ENCODE results near the gene MRPS30.

Gene MRPS30

DNA sequence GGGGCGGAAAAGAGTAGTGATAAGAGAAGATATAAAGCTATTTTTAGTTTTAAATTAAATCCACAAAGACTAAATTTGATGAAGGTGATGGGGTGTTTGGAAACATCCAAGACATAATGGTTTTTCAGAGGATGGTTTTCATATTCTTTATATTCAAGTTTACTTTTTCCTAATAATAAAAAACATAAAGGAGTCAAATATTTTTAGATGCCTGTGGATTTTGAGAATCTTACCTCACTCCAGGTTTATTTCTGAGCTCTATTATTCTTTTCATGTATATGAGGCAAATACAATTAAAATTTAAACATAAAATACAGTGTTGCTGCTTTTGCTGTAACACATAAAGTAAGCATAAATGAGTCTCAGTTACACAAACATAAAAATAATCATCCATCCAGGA is 22.2 kb downstream of the MRPS30 start:
- H3K4me1 ChIP-seq (ENCODE audit: control insufficient read depth, insufficient read depth, low read length), result no peaks in the 10 kb centered on the region
- no peaks in the 10 kb centered on the region for H3K27me3 ChIP-seq (ENCODE audit: control insufficient read depth, insufficient read depth, low read length)
- no peak overlapping the region for H3K27ac ChIP-seq (ENCODE audit: low read depth, low read length)
- no peaks in the 10 kb centered on the region for H3K36me3 ChIP-seq (ENCODE audit: control insufficient read depth, insufficient read depth, low read length)
- no peak overlapping the region for H3K9ac ChIP-seq (ENCODE audit: low read length)
- H3K4me3 ChIP-seq (ENCODE audit: low read length), result no peak overlapping the region

DNA sequence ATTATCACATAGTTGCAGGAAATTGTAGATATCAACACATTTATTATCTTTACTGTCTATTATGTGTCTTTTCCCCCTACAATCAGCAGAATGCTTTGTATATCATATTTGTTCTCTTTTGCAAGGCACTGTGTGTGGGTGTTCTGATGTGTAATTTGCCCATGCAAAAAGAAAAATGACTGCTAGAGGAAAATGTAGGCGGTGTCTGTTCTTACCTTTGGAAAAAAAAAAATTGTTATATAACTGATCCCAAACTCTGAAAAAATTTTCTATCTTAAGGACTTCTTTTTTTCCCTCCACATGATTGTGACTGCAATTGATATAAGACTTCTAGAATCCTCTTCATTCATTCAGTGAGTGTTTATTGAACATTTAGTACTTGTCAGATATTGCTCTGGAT is 24.5 kb downstream of the MRPS30 start:
- Histone ChIP-seq H3K27ac (ENCODE audit: low read depth, low read length) (no peak overlapping the region), H3K9ac (ENCODE audit: low read length) (no peak overlapping the region), H3K4me1 (ENCODE audit: control insufficient read depth, insufficient read depth, low read length) (no peaks in the 10 kb centered on the region), H3K27me3 (ENCODE audit: control insufficient read depth, insufficient read depth, low read length) (no peaks in the 10 kb centered on the region), H3K36me3 (ENCODE audit: control insufficient read depth, insufficient read depth, low read length) (no peaks in the 10 kb centered on the region), H3K4me3 (ENCODE audit: low read length) (no peak overlapping the region)

DNA sequence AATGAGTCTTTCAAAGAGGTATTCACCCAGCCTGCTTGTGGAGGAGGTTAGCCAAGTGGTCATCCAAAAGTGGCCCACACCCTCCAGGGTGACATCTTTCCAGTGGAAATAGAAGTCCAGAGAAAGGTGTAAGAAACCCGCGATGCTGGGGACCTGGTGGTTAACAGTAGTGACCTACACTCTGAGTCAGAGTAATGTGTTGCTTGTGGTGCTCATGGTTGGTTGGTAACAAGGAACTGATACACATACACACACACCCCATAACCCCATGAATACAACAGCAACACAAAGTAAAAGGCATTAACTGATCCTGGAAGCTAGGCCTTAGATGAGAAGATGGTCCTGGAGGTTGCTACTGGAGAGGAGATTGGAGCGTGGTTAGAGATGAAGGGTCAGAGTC is 26.9 kb downstream of the MRPS30 start:
- Histone ChIP-seq H3K9ac (ENCODE audit: low read length) (no peak overlapping the region), H3K4me1 (ENCODE audit: control insufficient read depth, insufficient read depth, low read length) (no peaks in the 10 kb centered on the region), H3K36me3 (ENCODE audit: control insufficient read depth, insufficient read depth, low read length) (no peaks in the 10 kb centered on the region), H3K4me3 (ENCODE audit: low read length) (no peak overlapping the region), H3K27ac (ENCODE audit: low read depth, low read length) (no peak overlapping the region), H3K27me3 (ENCODE audit: control insufficient read depth, insufficient read depth, low read length) (no peaks in the 10 kb centered on the region)

DNA sequence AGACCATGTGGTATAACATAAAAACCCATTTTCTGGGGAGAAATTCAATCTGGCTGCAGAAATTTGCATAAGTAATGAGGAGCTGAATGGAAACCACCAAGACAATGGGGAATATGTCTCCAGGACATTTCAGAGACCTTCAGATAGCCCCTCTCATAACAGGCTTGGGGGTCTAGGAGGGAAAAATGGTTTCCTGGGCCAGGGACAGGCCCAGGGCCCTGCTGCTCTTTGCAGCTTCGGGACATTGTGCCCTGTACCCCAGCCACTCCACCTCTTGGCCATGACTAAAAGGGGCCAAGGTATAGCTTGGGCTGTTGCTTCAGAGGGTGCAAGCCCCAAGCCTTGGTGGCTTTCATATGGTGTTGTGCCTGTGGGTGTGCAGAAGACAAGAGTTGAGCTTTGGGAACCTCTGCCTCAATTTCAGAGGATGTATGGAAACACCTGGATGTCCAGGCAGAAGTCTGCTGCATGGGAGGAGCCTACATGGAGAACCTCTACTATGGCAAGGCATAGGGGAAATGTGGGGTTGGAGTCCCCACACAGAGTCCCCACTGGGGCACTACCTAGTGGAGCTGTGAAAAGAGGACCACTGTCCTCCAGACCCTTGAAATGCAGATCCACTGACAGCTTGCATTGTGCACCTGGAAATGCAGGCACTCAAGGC is 30.4 kb downstream of the MRPS30 start:
- Histone ChIP-seq H3K36me3 (ENCODE audit: control insufficient read depth, insufficient read depth, low read length) (no peaks in the 10 kb centered on the region), H3K4me3 (ENCODE audit: low read length) (no peak overlapping the region), H3K27ac (ENCODE audit: low read depth, low read length) (no peak overlapping the region), H3K4me1 (ENCODE audit: control insufficient read depth, insufficient read depth, low read length) (no peaks in the 10 kb centered on the region), H3K9ac (ENCODE audit: low read length) (no peak overlapping the region), H3K27me3 (ENCODE audit: control insufficient read depth, insufficient read depth, low read length) (no peaks in the 10 kb centered on the region)

DNA sequence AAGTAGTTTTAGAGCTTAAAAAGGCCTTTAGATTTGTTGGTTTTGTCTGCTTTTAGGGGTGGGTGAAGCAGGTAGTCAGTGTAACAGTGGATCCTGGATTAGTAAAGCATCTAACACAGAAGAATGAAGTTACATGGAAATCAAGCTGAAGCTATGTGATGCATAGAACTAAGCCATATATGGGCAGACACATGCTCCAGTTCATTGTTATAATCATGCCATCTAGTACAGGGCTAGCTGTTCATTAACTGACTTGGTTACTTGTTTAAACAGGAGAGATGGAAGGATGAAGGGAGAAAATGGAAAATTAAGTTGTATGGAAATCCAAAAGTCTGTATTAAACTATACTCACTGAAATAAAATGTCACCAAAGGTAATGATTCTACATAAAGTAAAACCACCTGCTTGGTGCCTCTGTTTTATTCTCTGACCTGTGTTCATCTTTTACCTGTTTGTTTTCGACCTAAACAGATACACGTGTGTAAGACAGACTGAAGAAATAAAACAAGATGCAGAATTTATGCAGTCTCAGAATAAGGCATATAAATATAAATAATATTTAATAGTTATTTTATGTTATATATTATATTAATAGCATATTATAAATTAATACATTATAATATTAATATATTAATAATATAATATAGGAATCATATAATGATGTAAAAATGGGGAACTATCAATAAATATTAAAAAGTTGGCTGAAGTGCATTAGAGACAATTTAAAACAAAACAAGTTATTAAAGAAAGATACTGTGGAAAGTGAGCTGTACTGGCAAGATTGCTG is 33.9 kb downstream of the MRPS30 start:
- Histone ChIP-seq H3K36me3 (ENCODE audit: control insufficient read depth, insufficient read depth, low read length) (no peaks in the 10 kb centered on the region), H3K9ac (ENCODE audit: low read length) (no peak overlapping the region), H3K27ac (ENCODE audit: low read depth, low read length) (no peak overlapping the region), H3K4me3 (ENCODE audit: low read length) (no peak overlapping the region), H3K4me1 (ENCODE audit: control insufficient read depth, insufficient read depth, low read length) (no peaks in the 10 kb centered on the region), H3K27me3 (ENCODE audit: control insufficient read depth, insufficient read depth, low read length) (no peaks in the 10 kb centered on the region)

DNA sequence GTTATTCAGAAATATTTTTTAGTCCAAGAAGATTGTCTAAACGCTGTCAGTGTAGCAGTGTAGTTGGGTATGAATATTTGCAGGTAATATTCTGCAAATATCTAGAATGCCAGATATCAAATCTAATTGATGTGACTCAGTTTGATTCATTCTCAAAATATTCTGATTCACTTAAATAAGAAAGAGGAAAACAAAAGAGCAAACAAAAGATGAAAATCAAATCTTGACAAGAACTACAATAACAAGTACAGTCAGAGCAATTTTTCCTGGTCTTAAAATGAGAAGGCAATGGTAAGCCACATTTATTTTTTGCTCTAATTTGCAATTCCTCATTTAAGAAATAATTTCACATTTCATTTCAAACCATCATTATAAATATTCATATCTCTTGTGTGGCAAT is 36.0 kb downstream of the MRPS30 start:
- Histone ChIP-seq H3K4me1 (ENCODE audit: control insufficient read depth, insufficient read depth, low read length) (no peaks in the 10 kb centered on the region), H3K36me3 (ENCODE audit: control insufficient read depth, insufficient read depth, low read length) (no peaks in the 10 kb centered on the region), H3K27ac (ENCODE audit: low read depth, low read length) (no peak overlapping the region), H3K27me3 (ENCODE audit: control insufficient read depth, insufficient read depth, low read length) (no peaks in the 10 kb centered on the region), H3K9ac (ENCODE audit: low read length) (no peak overlapping the region), H3K4me3 (ENCODE audit: low read length) (no peak overlapping the region)

DNA sequence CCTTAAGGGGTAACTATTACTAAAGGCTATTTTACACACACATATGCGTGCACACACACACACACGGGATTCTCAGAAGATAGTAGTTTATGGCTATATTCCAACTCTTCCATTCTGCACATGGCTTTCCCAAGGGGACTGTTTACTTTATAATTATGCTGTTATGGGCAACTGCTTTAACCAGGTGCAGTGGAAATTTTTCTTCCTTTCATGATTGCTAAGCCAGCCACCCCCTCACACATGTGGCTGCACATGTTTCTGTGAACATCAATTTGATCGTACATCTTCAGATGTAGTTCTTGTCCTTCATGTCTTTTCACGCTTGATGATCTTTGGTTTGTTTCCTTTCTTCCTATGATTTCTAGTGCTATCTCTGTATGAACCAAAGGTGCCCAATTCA is 37.0 kb downstream of the MRPS30 start:
- no peak overlapping the region for H3K4me3 ChIP-seq (ENCODE audit: low read length)
- H3K4me1 ChIP-seq (ENCODE audit: control insufficient read depth, insufficient read depth, low read length), result no peaks in the 10 kb centered on the region
- H3K27me3 ChIP-seq (ENCODE audit: control insufficient read depth, insufficient read depth, low read length), result no peaks in the 10 kb centered on the region
- no peak overlapping the region for H3K9ac ChIP-seq (ENCODE audit: low read length)
- no peak overlapping the region for H3K27ac ChIP-seq (ENCODE audit: low read depth, low read length)
- no peaks in the 10 kb centered on the region for H3K36me3 ChIP-seq (ENCODE audit: control insufficient read depth, insufficient read depth, low read length)

DNA sequence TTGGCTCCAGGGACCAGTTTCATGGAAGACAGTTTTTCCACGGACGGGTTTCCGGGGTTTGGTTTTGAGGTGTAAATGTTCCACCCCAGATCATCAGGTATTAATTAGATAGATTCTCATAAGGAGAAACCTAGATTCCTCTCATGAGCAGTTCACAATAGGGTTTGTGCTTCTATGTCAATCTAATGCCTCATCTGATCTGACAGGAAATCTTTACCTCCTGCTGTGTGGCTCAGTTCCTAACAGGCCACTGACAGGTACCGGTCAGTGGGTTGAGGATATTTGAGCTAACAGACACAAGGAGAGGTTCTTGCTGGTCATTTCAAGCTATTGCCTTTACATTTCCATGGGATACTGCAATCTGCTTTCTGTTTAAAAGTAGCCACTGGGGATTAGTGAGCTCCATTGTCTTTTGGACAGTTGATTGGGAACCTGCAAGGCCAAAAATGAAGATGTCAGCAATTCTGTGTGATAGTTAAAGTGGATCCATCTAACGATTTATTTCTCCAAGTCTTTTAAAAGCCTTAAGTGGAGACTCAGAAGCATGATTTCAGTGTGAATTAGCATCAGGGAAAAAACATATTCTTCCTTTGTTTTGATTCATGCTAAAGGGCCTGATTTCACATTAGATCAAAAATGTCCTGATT is 38.6 kb downstream of the MRPS30 start:
- Histone ChIP-seq H3K4me1 (ENCODE audit: control insufficient read depth, insufficient read depth, low read length) (no peaks in the 10 kb centered on the region), H3K27ac (ENCODE audit: low read depth, low read length) (no peak overlapping the region), H3K27me3 (ENCODE audit: control insufficient read depth, insufficient read depth, low read length) (no peaks in the 10 kb centered on the region), H3K4me3 (ENCODE audit: low read length) (no peak overlapping the region), H3K9ac (ENCODE audit: low read length) (no peak overlapping the region), H3K36me3 (ENCODE audit: control insufficient read depth, insufficient read depth, low read length) (no peaks in the 10 kb centered on the region)

DNA sequence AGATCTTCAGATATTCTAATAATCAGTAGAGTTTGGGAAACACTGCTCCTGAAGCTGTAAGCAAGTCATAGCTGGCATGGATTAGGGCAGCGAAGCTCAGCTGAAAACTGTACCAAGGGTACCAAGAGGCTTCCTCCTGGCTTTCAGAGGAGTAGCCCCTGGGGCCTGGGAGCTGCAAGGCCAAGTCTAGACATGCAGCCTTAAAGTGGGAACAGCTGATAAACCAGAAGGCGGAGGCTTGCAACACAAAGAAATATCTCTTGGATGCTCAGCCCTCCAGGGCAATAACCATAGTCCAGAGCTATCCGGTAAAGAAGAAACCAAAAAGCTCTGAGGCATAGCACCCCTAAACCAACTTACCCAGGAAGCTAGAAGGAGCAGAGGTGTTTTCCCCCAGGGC is 51.5 kb downstream of the MRPS30 start:
- H3K9ac ChIP-seq (ENCODE audit: low read length), result no peak overlapping the region
- H3K4me1 ChIP-seq (ENCODE audit: control insufficient read depth, insufficient read depth, low read length), result no peaks in the 10 kb centered on the region
- H3K36me3 ChIP-seq (ENCODE audit: control insufficient read depth, insufficient read depth, low read length), result no peaks in the 10 kb centered on the region
- no peak overlapping the region for H3K27ac ChIP-seq (ENCODE audit: low read depth, low read length)
- no peak overlapping the region for H3K4me3 ChIP-seq (ENCODE audit: low read length)
- no peaks in the 10 kb centered on the region for H3K27me3 ChIP-seq (ENCODE audit: control insufficient read depth, insufficient read depth, low read length)

DNA sequence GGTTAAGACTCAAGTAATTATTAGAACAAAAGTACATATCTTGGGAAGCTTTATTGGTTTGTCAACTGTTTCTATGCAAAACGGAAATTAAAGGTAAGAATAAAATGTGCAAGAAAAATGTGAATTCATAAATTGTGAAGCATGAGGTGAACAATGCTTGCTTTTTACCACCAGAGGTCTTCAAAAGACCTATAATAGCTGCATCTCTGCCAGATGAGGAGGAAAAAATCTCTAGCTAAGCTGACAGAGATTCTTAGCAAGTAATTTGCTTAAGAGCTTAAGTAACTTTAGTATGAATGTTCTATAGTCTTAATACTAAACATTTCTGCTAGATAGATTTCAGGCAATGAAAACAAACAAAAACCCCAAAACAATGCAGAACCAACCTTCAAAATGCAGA is 54.1 kb downstream of the MRPS30 start:
- Histone ChIP-seq H3K9ac (ENCODE audit: low read length) (no peak overlapping the region), H3K4me3 (ENCODE audit: low read length) (no peak overlapping the region), H3K27ac (ENCODE audit: low read depth, low read length) (no peak overlapping the region), H3K36me3 (ENCODE audit: control insufficient read depth, insufficient read depth, low read length) (no peaks in the 10 kb centered on the region), H3K27me3 (ENCODE audit: control insufficient read depth, insufficient read depth, low read length) (no peaks in the 10 kb centered on the region), H3K4me1 (ENCODE audit: control insufficient read depth, insufficient read depth, low read length) (no peaks in the 10 kb centered on the region)

All from rectal smooth muscle tissue (tissue), 1 donor.